Stimulated activated CD8-positive, alpha-beta memory T cell treated with anti-CD3 and anti-CD28 coated beads, Interleukin-12 subunit alpha, Interleukin-12 subunit beta, amount 100 ng/mL, for 1 hour (primary cell): ENCODE results near the gene MEF2C.
"Not testable (repeated sequence)": the region's sequence is repeated elsewhere in the genome, so short reads cannot be mapped to it uniquely, and the experiment has no call there.

ENCODE experiments used
- DNase-seq: peaks from one replicate; pipeline ENCODE4 v3.0.0-alpha.2; 2020; ENCODE audit warnings: low read depth

Gene MEF2C

DNA sequence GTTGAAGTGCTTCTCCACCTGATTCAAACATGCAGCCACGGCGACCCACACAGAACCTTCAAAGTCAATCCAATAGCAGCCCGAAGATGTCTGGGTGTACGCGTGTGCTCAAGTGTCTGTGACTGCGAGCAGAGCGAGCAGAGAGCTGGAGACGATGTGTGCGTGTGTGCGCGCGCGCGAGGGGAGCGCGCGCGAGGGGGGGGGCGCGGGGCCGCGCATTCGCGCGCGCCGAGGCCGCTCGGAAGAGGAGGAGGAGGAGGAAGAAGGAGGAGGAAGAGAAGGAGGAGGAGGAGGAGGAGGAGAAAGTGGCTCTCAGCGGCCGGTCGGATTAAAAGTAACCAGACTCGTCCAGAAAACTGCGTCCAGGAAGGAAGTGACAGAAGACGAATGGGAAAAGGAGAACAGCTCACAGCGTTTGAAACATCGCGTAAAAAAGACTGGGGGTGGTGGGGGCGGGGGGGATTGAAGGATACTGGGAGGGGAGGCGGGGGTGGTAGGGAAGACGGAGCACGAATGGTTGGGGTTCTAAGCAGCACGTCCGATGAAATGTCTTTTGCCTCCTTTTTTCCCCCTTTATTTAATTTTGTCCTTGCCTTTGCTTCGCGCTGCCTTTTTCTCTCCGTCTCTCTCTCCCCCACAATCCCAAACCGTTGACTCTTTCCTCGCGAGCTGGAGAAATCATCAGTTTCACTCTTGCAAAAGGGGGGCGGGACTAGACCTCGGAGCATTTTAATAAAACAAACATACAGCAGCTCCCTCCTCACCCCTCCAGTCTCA is at the start of gene MEF2C:
Gene MEF2C (minus strand): TSS at position 126 of the 777 bp plus-strand sequence. CDS start 59,396 bp downstream, outside the sequence.
- DNase-seq, result no peak

DNA sequence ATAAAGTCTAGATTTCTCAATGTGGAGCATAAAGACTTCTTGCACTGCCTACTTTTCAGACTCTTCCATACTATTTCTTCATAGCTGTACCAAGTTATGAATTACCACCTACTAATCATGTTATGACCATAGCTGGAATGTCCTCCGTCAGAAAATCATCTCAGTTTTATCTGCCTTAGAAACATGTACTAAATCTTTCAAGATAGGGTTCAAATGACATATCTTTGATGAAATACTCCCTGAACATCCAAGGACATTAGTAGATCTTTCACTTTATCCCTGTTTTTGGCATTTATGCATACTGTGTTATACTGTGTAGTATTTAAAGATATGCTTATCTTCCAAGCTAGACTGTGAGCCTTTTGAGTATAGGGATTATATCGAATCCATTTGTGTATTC is 49.6 kb upstream of the MEF2C start:
- DNase-seq, result no peak

DNA sequence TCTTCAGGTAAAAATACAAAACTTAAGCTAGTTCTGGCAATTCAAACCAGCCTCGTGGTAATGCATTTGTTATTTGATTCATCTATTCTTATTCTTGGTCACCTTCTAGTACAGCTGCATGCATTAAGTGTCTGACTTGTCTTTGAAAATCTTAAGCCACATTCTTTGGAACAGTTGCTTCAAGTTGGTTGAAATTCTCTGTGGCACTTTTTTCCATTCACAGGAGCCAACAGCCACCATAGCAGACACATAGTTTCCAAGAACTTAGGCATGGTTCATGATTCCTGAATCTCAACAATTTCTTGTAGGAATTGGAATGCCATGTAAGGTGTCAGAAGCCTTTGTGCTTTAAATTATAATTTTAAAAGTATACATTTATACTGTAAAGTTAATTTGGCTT is 47.4 kb upstream of the MEF2C start:
- DNase-seq, result no peak

DNA sequence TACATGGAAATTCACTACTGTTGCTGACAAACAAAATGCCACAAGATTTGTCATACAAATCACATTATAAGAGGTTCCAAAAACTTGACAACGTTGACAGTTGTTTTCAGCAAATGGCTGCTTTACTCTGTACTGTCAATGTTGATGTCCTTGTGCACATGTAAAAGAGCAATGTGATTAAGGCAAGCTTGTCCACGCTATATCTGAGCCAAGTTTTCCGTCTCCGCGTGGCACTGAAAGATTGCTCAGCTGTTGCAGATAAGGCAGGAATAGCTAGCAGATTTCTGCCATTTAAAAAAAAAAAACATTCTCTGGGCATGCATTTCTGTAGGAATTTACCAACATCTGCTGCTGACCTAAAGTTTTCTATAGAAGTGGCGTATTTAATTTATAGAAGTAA is 46.4 kb upstream of the MEF2C start:
- DNase-seq, result no peak

DNA sequence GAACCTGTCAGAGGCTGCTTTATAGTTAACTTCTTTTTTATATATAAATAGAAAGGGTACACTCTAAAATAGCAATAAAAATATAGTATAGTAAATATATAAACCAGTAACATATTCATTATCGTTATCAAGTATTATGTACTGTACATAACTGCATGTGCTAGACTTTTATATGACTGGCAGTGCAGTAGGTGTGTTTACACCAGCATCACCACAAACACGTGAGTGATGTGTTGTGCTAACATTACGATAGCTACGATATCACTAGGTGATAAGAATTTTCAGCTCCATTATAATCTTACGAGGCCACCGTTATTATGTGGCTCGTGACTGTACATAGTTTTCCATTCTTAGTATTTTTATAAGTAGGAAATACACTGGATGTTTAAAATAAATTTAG is 43.8 kb upstream of the MEF2C start:
- DNase-seq, result no peak

DNA sequence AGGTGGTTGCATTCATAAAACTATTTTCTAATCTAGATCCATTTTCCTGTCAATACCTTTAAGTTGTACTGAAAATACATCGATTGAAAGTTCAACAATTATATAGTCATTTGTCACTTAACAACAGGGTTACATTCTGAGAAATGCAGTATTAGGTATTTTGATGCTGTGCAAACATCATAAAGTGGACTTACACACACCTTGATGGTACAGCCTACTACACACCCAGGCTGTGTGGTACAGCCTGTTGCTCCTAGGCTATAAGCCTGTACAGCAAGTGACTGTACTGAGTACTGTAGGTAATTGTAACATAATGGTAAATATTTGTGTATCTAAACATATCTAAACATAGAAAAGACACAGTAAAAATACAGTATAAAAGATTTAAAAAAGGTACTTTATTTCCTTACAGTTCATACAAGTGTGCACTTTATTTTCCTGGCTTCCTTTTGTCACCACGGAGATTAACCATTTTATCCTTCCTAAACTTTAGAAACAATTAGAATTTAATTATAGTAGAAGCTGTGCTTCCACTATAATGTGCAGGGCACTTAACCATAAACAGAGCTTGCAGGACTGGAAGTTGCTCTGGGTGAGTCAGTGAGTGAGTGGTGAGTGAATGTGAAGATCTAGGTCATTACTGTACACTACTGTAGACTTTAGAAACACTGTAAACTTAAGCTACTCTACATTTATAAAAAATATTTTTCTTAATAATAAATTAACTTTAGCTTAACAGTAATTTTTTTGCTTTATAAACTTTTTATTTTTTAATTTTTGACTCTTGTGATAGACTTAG is 42.9 kb upstream of the MEF2C start:
- no peak for DNase-seq

DNA sequence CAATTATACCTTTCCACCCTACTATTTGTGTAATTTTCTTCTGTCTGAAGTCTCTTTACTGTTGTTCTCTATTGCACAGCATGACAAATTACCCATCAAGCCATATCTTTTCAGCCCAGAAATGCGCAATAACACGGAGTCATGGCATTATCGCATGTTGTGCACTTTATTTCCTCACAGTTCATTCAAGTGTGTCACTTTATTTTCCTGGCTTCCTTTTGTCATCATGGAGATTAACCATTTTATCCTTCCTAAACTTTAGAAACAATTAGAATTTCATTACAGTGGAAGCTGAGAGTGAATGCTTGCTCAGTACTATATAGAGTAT is 41.3 kb upstream of the MEF2C start:
- no peak for DNase-seq

DNA sequence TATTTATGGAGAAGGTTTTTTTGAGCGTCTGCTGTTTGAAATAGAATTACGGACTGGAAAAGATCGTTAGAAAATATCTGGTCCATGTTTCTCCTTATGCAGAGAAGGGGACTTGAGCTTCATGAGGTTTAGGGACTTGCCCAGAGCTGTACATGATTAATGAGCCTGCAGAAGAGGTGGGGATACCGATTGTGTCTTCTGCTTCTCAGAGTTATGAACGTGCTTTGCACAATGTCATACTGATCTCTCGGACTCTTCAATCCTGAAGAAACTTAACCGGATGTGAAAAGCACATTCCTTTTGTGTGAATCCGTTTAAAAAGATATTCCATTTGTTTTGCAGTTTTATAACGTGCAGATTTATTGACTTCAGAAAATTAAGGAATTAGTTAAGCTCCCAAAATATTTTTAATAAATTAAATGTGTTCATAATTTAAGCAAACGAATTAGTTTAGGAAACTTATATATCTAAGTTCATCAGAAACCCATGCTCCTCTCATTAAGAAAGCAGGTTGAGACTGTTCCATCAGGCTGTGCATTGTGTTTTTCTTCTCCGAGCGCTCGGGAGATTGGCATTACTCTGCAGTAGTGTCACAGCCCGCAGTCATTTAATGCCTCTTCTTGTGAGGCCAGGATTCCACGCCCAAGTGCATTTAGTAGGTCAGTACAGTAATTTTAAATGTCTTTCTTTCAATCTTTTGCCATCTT is 40.8 kb upstream of the MEF2C start:
- no peak for DNase-seq

DNA sequence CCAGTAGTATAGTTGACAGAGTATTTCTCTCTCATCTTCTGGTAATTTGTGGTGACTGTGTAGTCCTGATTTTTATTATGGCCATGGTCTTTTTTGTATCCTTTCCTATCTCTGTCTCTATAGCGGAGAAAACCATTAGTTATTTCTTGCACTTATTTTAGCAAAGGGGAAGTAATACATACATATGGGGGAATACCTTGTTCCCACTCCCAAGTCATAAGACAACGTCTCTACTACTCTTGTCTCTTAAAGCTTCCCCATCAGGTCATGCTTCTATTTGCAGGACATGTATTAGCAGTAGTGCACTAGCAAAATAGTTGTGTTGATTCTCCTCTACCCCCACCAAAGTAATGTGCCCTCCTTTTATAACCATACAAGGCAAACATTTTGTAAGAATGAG is 29.8 kb upstream of the MEF2C start:
- not testable (repeated sequence) for DNase-seq

DNA sequence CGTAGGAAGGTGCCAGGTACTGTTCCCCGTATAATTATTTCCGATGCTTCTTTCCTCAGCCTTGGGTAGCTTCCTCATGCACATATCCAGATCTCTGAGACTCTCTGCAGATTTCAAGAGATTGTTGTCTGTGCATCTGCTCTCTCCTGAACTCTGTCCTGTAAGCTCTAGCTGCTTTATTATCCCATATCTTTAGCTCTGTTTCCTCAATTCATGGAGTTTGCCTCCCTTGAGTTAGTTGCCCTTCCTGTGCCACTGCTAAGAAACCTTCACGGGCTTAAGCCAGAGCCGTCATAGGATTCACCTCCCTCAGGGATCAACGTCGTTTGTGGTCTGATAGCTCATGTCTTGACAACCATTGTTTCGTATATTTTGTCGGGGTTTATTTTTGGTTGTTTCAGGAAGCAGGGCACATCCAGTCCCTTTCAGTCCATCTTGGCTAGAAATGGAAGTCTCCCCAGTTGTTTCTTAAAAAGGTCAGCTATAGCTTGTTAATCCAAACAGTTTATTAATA is 28.1 kb upstream of the MEF2C start:
- not testable (repeated sequence) for DNase-seq

DNA sequence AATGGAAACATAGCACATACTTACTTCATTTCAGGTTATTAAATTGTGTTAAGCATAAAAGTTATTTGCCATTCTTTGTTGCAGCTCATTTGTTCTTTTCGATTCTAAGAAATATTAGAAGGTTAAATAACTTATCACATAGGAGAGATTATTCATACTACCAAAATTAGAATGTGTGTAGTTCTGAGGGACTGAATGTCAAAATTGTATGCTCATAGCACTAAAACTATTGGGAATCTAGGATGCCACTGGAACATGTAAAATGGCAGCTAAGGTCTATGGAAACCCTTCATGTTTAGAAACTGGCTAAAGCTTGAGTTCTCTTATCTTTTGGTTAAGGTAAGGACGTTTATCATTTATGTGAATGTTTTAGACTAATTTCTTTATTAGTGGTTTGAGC is 21.5 kb upstream of the MEF2C start:
- DNase-seq, result not testable (repeated sequence)

DNA sequence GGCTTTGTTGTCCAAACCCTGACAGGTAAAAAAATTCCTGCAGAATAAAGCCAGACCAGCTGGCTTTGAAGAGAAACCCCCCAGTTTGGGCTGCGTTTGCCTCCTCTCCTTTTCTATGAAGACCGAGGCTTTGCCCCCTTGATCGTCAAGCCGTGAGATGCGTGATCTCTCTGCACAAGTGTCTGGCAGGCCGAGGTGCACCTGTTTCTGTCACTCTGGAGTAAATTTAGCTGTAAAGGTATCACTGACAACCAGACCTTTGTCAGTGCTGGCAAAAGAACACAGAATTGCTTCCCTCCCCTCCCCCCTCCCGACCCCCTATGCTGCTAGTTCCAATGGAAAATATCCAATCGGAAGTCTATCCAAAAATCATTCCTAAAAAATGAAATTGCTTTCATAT is 21.0 kb upstream of the MEF2C start:
- DNase-seq, result not testable (repeated sequence)

DNA sequence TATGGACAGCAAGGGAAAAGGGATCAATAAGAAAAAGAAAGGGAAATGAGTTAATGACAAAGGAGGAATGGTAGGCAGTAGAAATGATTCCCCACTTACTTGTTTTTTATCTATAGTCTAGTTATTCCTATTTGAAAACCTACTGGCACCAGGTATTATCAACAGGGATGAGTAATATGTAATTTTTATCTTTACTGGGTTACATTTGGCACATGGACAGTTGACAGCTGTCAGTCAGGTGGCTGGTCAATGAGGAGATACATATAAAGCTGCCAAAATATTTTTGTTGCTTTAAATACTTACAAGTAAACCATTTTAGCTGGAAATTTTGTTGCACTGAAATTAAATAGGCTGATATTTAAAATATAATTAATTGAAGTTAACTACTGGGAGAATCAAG is 18.1 kb upstream of the MEF2C start:
- not testable (repeated sequence) for DNase-seq

DNA sequence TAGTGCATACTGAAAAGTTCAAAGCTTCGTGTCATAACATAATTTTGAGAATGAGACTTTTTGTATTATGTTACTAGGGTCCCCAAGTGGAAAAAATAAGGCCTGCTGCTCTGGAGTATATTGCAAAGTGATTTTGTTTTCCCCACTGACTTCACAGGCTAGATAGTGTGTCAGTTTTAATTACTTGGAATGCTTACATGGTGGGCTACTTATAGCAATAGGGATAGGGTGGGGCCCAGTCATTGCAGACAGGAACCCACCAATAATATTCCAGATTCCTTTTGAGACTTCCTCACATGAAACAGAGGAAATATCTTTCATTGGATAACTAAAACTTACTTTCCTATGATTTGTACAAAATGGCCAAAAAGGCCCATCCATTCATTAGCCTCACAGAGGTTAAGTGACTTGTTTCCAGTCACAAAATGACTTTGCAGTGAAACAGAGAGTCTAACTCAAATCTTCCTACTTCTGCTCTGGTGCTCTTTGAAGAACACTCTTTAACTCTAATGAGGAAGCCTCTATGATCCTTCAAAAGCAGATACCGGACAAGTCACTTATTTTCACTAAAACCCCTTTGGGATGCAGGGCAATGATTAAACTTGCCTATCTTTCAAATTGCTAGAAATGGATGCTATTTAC is 16.2 kb upstream of the MEF2C start:
- DNase-seq, result no peak

DNA sequence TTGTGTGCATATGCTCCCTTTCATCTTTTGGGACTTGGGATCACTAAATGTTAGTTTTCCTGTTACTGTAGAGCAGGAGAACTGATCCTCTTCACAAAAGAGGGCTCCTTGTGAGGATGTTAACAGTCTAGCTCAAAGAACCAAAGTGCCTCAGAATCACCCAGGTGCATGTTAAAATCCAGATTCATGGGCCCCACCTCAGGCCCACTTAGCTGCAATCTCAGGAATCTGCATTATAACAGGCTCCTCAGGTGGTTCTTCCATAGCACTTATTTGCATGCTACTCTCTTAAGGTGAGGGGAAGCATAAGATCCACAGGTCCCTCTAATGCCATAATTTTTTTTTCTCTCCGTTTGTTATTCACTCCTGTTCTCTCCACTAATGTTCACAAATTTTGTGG is 14.8 kb upstream of the MEF2C start:
- no peak for DNase-seq

DNA sequence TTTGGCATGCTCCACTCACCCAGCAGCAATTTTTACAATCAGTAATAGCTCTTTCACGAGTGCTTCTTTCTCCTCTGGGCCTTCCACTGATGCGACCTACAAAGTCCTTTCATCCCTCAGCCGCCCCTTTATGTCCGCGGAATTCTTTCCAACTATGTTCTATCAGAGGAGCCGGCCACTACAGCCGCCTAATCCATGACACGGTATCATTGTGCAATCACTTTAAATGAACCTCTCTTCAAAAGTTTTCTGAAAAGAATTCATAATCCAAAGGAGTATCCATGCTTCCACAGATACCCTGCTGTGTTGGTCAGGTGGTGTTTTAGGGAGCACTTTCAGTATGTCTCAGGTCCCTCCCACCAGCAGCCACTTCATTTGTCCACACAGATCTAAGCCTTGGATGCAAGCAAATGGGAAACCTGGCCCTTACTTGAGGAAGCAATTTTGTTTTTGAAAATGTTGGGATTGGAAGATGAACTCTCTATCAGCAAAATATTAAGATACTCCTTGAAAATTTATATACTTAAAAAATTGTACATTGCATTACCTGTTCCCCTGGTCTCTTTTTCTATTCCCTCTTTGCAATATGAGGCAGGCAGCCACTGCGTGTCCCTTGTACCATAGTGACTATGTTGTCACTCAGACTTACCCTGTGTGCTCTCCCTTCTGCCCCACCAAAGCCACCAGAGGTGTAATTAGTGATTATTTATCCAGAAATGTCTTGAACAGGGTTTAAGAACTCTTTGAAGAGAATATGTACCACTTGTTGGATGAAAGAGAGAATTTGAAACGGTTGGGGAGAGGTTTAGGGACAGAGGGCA is 12.9 kb upstream of the MEF2C start:
- DNase-seq, result no peak

DNA sequence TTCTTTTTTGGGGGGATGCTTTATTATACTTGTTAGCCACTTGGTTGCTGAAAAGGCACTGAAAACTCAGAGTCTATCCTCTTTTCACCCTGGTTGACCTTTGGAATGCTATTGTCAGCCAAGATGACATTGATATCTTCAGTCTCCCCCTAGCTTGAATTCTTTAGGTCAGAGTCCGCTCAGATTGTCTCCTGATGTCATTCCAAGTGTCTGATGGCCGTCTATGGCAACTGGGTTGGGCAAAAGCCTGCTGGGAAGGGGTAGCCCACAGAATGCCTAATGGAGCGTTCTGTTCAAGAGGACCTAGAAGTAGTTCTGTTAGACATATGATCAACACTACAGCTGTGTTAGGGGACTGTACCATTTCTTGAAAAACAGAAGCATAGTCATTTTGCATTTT is 9.7 kb upstream of the MEF2C start:
- DNase-seq, result no peak

DNA sequence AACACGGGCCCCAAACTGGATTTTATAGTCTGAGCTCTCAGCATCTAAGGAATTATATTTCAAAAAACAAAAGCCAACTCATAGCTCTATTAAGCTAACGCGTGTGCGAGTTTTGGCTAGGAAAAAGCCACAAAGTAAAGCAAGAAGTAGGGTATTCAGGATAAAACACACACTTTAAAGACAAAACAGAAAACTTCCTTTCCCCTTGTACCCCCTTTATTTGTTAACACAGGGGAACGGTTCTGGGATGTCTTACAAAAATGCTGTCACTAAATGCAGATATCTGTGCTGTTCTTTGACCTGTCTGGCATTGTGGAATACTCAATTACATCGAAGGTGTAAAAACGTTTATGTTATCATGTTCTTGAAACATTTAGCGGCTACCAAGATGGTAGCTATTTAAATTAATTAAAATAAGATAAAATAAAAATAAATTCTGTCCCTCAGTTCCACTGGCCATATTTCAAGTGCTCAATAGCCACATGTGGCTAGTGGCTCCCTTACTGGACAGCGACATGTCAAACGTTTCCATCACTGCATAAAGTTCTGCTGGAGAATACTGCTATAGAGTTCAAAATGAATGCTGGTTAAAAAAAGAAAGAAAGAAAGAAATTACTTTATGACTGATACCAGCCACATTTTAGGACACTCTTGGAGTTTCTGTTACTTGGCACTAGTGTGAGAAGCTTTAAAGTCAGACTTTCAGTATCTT is 7.2 kb upstream of the MEF2C start:
- no peak for DNase-seq

DNA sequence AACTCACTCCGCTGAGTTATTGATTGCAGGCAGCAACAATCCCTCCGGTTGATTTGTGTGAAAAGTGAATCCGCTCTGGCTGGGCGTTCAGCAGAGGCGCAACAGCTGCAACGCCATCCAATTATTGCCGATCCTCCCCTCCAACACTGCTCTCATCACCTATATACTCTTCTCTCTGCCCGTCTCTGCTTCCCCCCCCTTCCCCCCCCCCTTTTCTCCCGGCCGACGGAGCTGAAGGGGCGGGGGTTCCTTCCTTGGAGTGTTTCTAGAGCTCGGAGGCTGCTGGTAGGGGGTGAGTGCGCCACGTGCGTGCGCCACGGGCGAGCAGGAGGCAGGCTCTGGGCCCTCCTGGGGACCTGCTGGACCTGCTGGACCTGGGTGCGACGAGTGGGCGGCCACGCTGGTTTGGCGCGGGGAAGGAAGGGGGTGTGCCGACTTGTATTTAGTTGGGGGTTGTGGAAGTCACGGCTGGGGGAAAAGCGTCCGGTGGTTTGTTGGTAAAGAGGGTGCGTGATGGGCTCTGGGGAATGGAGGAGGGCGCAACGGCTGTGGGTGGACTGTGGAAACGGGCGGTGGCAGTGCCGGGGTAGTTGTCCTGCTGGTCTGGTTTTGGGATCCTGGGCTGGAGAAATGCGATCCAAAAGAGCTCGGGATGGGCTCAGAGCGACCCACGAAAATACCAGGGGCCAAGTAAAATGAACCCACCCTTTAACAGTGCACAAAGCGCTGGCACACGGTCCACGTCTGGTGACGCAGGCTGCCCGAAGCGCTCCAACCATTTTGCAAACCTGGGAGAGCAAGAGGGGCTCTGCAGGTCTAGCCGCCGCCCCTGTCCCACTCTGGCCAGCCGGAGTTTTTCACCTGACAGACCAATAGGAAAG is 6.4 kb upstream of the MEF2C start:
- no peak for DNase-seq

DNA sequence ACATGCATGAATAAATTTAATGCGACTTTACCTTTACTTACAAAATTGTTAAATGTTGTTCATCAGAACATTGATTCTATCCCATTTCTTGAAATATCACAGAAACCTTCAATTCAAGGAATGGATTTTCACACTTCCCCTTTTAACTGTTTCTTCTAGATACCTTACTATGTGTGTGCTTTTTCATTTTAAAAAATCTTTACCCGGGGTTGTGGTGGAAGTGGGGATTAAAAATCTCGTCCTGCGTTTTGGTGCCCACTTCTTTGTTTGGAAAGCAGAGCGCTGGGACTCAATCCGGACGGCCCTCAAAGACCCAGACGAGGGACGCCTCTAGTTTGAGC is 5.8 kb upstream of the MEF2C start:
- DNase-seq, result no peak
